Skeletal muscle cell (primary cell): Measurements from ENCODE around the gene TTC39B.
A peak's percentile ranks its signal among the peaks of the same experiment; 100 is the strongest.

Experiments
- DNase-seq: peaks from one replicate; pipeline ENCODE4 v3.0.0-alpha.2; 2010; ENCODE audit warnings: low read depth
- H3K4me3 ChIP-seq: 2 replicates; pipeline ENCODE4 v1.5.1; 2011; ENCODE audit warnings: low read depth, mild to moderate bottlenecking, control low read depth, low read length, moderate library complexity

The TTC39B gene

DNA sequence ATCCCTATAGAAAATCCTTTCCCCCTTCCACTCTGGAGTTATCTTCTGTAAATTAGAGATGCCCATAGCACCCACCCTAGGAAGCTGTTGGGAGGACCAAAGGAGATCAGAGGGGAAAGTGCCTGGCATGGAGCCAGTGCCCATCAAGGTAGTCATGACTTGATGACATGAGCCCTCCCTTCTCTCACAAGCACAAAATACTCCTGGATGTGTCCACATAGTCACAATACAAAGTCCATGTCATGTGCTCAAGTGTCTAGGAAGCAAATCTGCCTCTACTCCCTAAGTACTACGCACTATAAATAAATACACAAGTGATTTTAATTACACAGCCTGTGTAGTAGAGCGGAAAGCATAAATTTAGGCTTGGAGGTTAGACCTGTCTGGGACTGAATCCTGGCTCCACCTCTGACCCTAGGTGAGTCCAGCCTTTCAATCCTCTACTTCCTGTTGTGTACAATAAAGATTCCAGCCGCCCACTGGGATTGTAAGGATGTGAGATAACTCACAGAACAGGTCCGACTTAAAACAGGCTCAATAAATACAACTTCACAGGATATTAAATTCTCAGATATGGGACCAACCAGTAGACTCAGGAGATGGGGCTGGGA, 30.6 kb downstream of the TTC39B start:
- DNase-seq: no peak
- no peak overlapping the region for H3K4me3 ChIP-seq

- no peak for DNase-seq
- no peak overlapping the region for H3K4me3 ChIP-seq
Observed at GRCh38 chr9:15274425-15274824, 32.6 kb downstream of the TTC39B start.

GRCh38 chr9:15272377-15272928, 34.6 kb downstream of the TTC39B start:
- no peak overlapping the region for H3K4me3 ChIP-seq
- no peak for DNase-seq

- no peak for DNase-seq
- no peak overlapping the region for H3K4me3 ChIP-seq
Observed at GRCh38 chr9:15271403-15271802, 35.6 kb downstream of the TTC39B start.

- no peak overlapping the region for H3K4me3 ChIP-seq
- no peak for DNase-seq
Observed at GRCh38 chr9:15268782-15269181, 38.2 kb downstream of the TTC39B start.

DNA sequence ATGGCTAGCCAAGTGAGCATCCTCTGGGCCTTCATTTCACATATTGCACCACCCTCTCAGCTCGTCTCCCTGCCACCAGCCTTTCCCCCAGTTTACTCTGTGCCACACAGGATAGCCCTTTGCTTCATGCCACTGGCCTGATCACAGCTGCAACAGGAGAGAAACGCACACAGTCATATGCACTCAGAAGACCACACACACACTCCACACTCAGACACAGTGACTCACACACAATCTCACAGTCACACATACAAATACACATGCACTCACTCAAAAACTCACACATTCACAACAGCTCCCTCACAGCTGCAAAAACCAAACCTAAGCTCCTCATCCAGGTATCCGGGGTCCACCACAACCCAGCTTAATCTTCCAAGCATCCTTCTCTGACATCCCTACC, 38.7 kb downstream of the TTC39B start:
- DNase-seq: no peak
- H3K4me3 ChIP-seq: no peak overlapping the region

DNA sequence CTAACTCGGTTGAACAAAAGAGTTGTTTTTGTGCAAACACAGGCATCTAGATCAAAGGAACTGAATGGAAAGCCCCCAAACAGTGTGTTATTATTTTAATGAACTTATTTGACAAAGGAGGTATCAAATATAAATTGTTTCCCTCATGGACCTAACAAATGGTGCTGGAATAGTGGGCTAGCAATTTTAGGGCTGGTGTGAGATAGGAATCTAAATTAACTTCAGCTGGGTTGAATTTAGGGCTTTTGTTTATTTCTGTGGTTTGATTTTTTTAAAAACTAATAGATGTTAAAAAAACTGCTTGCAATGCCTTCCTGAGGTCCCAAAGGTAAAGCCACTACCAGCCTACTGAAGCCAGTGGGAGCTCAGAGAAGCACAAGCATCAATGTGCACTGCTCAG, 42.1 kb downstream of the TTC39B start:
- no peak for DNase-seq

GRCh38 chr9:15262581-15262980, 44.4 kb downstream of the TTC39B start:
- no peak for DNase-seq
- H3K4me3 ChIP-seq: no peak overlapping the region

More for the DNA sequence above, 42.1 kb downstream of the TTC39B start:
- H3K4me3 ChIP-seq: no peak overlapping the region

DNA sequence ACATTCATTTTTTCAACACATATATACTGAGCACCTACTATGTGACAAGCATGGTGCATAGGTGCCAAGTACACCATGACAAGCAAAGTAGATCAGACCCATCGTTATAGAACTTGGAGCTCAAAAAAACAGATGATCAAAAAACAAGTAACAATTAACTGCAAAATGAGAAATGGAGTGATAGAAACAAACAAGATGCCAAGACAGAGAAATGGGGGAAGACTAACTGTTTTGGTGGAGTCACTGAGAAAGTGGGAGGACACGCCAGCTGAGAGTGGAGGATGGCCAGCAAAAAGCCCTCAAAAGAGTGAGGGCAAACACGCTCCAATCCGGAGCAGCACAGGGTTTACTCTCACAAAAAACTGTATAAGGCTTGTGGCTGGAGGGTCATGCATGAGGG, 50.6 kb downstream of the TTC39B start:
- H3K4me3 ChIP-seq: no peak overlapping the region

GRCh38 chr9:15253786-15254185, 53.2 kb downstream of the TTC39B start:
- H3K4me3 ChIP-seq: no peak overlapping the region

More for the DNA sequence above, 50.6 kb downstream of the TTC39B start:
- DNase-seq: no peak

GRCh38 chr9:15253197-15253596, 53.8 kb downstream of the TTC39B start:
- no peak for DNase-seq
- no peak overlapping the region for H3K4me3 ChIP-seq

More at GRCh38 chr9:15253786-15254185, 53.2 kb downstream of the TTC39B start:
- DNase-seq: no peak

DNA sequence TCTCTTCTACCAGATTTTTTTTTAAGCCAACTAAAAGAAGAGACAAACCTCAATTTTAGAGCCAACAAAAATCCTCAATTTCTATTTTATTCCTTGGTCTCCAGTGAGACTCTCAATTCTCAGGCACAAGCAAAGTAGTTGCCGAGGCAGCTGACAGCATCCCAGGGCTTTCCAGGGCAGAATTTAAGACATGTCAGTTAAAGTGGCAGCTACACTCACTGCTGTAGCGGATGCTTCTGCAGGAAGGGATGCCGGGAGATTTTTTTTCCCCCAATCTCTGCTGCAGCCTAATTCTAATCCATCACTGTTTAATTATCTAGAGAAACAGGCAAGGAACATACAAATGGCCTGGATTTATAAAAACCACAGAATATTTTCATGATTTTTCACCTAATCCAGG, 57.0 kb downstream of the TTC39B start:
- DNase-seq: no peak
- no peak overlapping the region for H3K4me3 ChIP-seq

DNA sequence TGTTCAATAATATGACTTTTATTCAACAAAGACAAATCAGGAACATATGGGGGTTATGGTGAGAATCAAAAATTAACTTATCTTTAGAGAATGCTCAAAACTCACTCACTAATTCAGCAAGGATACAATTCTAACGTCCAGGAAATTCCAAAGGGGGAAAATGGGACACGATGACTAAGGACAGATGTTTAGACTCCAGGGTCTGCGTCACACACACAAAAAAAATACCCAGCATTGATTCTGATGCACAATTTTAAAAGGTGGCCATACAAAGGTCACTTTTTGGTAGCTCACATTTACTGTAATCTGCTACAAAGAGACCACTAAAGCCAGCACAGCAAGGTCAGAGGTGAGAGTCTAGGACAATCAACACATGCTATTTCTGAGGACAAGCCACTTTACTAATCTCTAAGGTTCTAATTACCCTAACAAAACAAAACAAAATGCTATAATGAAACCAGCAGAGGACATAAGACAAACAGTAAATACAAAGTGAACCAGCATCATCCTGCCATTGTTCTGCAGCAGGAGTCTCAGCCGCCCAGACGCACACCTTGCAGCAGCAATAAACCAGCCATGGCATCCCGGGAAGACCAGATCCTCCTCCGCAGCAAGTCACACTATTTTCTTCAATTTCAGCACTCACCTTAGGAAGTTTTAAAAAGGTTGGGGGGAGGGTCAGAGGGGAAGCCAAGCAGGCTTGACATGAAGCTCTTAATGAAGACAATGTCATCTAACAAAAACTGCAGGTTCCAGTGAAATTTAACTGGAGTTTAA, 57.8 kb downstream of the TTC39B start:
- DNase-seq: peak; percentile 24
- no peak overlapping the region for H3K4me3 ChIP-seq

- H3K4me3 ChIP-seq: no peak overlapping the region
- DNase-seq: no peak
Observed at GRCh38 chr9:15248621-15249020, 58.4 kb downstream of the TTC39B start.

- DNase-seq: no peak
- no peak overlapping the region for H3K4me3 ChIP-seq
Observed at GRCh38 chr9:15248081-15248480, 58.9 kb downstream of the TTC39B start.

DNA sequence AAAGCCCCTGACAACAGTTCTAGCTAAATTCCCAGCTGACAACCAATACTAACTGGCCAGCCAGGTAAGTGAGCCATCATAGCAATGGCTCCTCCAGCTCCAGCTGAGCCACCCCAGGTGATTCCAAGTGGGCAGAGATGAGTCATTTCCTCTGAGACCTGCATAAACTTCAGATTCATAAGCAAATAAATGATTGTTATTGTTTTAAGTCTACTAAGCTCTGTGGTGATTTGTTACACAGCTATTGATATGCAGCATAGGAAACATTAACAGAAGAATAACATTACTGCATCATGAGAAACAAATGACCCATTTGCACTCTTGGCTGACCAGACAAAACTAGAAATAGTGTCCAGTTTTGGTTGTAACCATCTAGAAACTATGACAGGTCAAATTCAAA, 60.3 kb downstream of the TTC39B start:
- no peak overlapping the region for H3K4me3 ChIP-seq
- DNase-seq: no peak

- no peak for DNase-seq
- no peak overlapping the region for H3K4me3 ChIP-seq
Observed at GRCh38 chr9:15246243-15246642, 60.8 kb downstream of the TTC39B start.

DNA sequence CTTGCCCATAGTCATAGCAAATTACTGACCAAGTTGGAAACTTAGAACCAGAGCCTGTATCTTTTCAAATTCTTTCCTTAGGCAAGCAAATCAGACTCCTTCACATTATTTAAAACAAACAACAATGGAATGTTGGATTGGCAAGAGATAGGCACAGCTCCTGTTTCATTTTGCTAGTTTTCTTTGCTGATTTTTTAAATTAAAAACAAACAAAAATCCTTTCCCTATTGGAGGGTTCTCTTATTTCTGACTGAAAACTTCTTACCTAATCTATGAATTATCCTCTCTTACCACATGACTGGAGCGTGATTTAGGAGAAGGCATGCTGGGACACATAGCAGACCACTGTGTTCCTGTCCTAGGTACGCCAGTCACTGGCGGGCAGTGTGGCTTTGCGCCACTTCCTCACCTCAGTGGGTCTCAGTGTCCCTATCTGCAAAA, 63.0 kb downstream of the TTC39B start:
- H3K4me3 ChIP-seq: no peak overlapping the region
- no peak for DNase-seq

GRCh38 chr9:15243081-15243480, 63.9 kb downstream of the TTC39B start:
- no peak for DNase-seq
- no peak overlapping the region for H3K4me3 ChIP-seq

- no peak overlapping the region for H3K4me3 ChIP-seq
- DNase-seq: no peak
Observed at GRCh38 chr9:15240927-15241326, 66.1 kb downstream of the TTC39B start.

GRCh38 chr9:15239816-15240215, 67.2 kb downstream of the TTC39B start:
- no peak overlapping the region for H3K4me3 ChIP-seq
- no peak for DNase-seq
